HEK293 (cell line): ENCODE data around the gene JAKMIP1.
A peak's percentile ranks its signal among the peaks of the same experiment; 100 is the strongest.

Experiments used
- CTCF ChIA-PET: fragments of 350-600 bp; formaldehyde crosslinking; extraction: SDS; loops from one replicate; lab custom pipeline; 2021; ENCODE audit warnings: antibody characterized with exemption; lab: Yijun Ruan, JAX
- POLR2A ChIA-PET: fragments of 300-600 bp; formaldehyde crosslinking; extraction: SDS; loops from one replicate; lab custom pipeline; 2020; ENCODE audit warnings: antibody characterized with exemption, inconsistent platforms; lab: Yijun Ruan, JAX
- H3K27ac ChIP-seq: fragments of 200-500 bp; sonication (Bioruptor generic); 2 replicates; pipeline ENCODE4 v1.5.1; 2014; ENCODE audit warnings: low read depth, low read length, control low read depth, inconsistent platforms; ENCODE audit errors: extremely low read depth
- H3K36me3 ChIP-seq, 2 experiments: fragments of 200-500 bp in 1 of 2; sonication (Bioruptor generic) in 1 of 2; 1 replicate in 1 of 2; 2 replicates in 1 of 2; pipeline ENCODE4 v1.5.1; 2014 to 2017; ENCODE audit warnings: inconsistent platforms in 2 of 2, low read length in 2 of 2; ENCODE audit not compliant: control insufficient read depth in 2 of 2, insufficient read depth in 1 of 2
- H3K4me1 ChIP-seq: fragments of 200-500 bp; sonication (Bioruptor generic); 2 replicates; pipeline ENCODE4 v1.5.1; 2014; ENCODE audit warnings: mild to moderate bottlenecking, low read length, inconsistent platforms; ENCODE audit not compliant: control insufficient read depth, insufficient read depth
- H3K4me3 ChIP-seq: 2 replicates; pipeline ENCODE4 v1.5.1; 2011; ENCODE audit warnings: low read depth, mild to moderate bottlenecking, control low read depth, low read length, moderate library complexity
- H3K9me3 ChIP-seq: fragments of 200-500 bp; sonication (Bioruptor generic); 2 replicates; pipeline ENCODE4 v1.5.1; 2014; ENCODE audit warnings: low read depth, low read length, inconsistent platforms; ENCODE audit not compliant: control insufficient read depth, insufficient read depth
- KLF1 ChIP-seq: fragments of 450-650 bp; formaldehyde crosslinking; IDR thresholded peaks from 2 replicates; pipeline ENCODE4 v1.5.1; 2016; ENCODE audit warnings: missing biosample characterization, missing genetic modification characterization
- OVOL3 ChIP-seq: fragments of 450-650 bp; formaldehyde crosslinking; IDR thresholded peaks from 2 replicates; pipeline ENCODE4 v1.5.1; 2016; ENCODE audit warnings: missing biosample characterization, missing genetic modification characterization
- REPIN1 ChIP-seq: fragments of 450-650 bp; formaldehyde crosslinking; IDR thresholded peaks from 2 replicates; pipeline ENCODE4 v1.5.1; 2017; ENCODE audit warnings: missing biosample characterization, missing genetic modification characterization, low read depth
- ZBTB20 ChIP-seq: fragments of 450-650 bp; formaldehyde crosslinking; IDR thresholded peaks from 2 replicates; pipeline ENCODE4 v1.5.1; 2016; ENCODE audit warnings: missing biosample characterization, missing genetic modification characterization
- ZBTB26 ChIP-seq: fragments of 450-650 bp; formaldehyde crosslinking; optimal IDR thresholded peaks from 2 replicates; pipeline ENCODE3; 2016; ENCODE audit warnings: missing biosample characterization, mild to moderate bottlenecking, missing genetic modification characterization
- ZEB2 ChIP-seq: fragments of 450-650 bp; formaldehyde crosslinking; IDR thresholded peaks from 2 replicates; pipeline ENCODE4 v1.5.1; 2016; ENCODE audit warnings: missing biosample characterization, missing genetic modification characterization
- ZIC2 ChIP-seq: fragments of 450-650 bp; formaldehyde crosslinking; IDR thresholded peaks from 2 replicates; pipeline ENCODE4 v1.5.1; 2016; ENCODE audit warnings: missing biosample characterization, missing genetic modification characterization
- ZNF10 ChIP-seq: fragments of 450-650 bp; formaldehyde crosslinking; IDR thresholded peaks from 2 replicates; pipeline ENCODE4 v1.5.1; 2017; ENCODE audit warnings: missing biosample characterization, missing genetic modification characterization
- ZNF112 ChIP-seq: fragments of 450-650 bp; formaldehyde crosslinking; IDR thresholded peaks from 2 replicates; pipeline ENCODE4 v1.5.0; 2017; ENCODE audit warnings: missing biosample characterization, missing genetic modification characterization
- ZNF157 ChIP-seq: fragments of 450-650 bp; formaldehyde crosslinking; IDR thresholded peaks from 2 replicates; pipeline ENCODE4 v1.5.1; 2016; ENCODE audit warnings: missing biosample characterization, missing genetic modification characterization
- ZNF18 ChIP-seq: fragments of 450-650 bp; formaldehyde crosslinking; IDR thresholded peaks from 2 replicates; pipeline ENCODE4 v1.5.1; 2016; ENCODE audit warnings: missing biosample characterization, missing genetic modification characterization
- ZNF2 ChIP-seq: fragments of 450-650 bp; formaldehyde crosslinking; IDR thresholded peaks from 2 replicates; pipeline ENCODE4 v1.5.1; 2016; ENCODE audit warnings: missing biosample characterization, missing genetic modification characterization
- ZNF26 ChIP-seq: fragments of 450-650 bp; formaldehyde crosslinking; IDR thresholded peaks from 2 replicates; pipeline ENCODE4 v1.5.1; 2016; ENCODE audit warnings: missing biosample characterization, missing genetic modification characterization
- ZNF292 ChIP-seq: fragments of 450-650 bp; formaldehyde crosslinking; IDR thresholded peaks from 2 replicates; pipeline ENCODE4 v1.5.1; 2016; ENCODE audit warnings: low read depth, missing biosample characterization, missing genetic modification characterization, borderline replicate concordance
- ZNF423 ChIP-seq: fragments of 450-650 bp; formaldehyde crosslinking; IDR thresholded peaks from 2 replicates; pipeline ENCODE4 v1.5.1; 2016; ENCODE audit warnings: missing biosample characterization, missing genetic modification characterization
- ZNF560 ChIP-seq: fragments of 450-650 bp; formaldehyde crosslinking; IDR thresholded peaks from 2 replicates; pipeline ENCODE4 v1.5.1; 2017; ENCODE audit warnings: missing biosample characterization, missing genetic modification characterization, borderline replicate concordance
- ZNF600 ChIP-seq: fragments of 450-650 bp; formaldehyde crosslinking; IDR thresholded peaks from 2 replicates; pipeline ENCODE4 v1.5.1; 2016; ENCODE audit warnings: missing biosample characterization, missing genetic modification characterization
- ZNF664 ChIP-seq: fragments of 450-650 bp; formaldehyde crosslinking; IDR thresholded peaks from 2 replicates; pipeline ENCODE4 v1.5.1; 2016; ENCODE audit warnings: missing biosample characterization, missing genetic modification characterization
- ZNF670 ChIP-seq: fragments of 450-650 bp; formaldehyde crosslinking; IDR thresholded peaks from 2 replicates; pipeline ENCODE4 v1.5.1; 2016; ENCODE audit warnings: missing biosample characterization, missing genetic modification characterization, low read depth
- ZNF76 ChIP-seq: fragments of 450-650 bp; formaldehyde crosslinking; IDR thresholded peaks from 2 replicates; pipeline ENCODE4; 2016; ENCODE audit warnings: low read depth, missing biosample characterization, missing genetic modification characterization, borderline replicate concordance
- ZSCAN16 ChIP-seq: fragments of 450-650 bp; formaldehyde crosslinking; IDR thresholded peaks from 2 replicates; pipeline ENCODE4 v1.5.1; 2016; ENCODE audit warnings: missing biosample characterization, missing genetic modification characterization

Gene JAKMIP1

GRCh38 chr4:6021831-6022606 lies 178.3 kb downstream of the JAKMIP1 start:
- CTCF ChIA-PET: interaction anchor here (4.8 kb wide), 1 partner anchor 23 kb away, joined by 42 read pairs; no protein-coding TSS in a partner anchor
- TF ChIP-seq ZNF664 (tag by site-specific recombination): no peak
- TF ChIP-seq ZNF26: no peak
- TF ChIP-seq ZBTB20: no peak
- TF ChIP-seq REPIN1 (tag by site-specific recombination): no peak
- no peak for TF ChIP-seq ZEB2 (tag by site-specific recombination)
- TF ChIP-seq ZSCAN16 (tag by site-specific recombination): no peak
- no peak for TF ChIP-seq ZNF112
- no peak for TF ChIP-seq ZNF2 (tag by site-specific recombination)
- no peak for TF ChIP-seq KLF1 (tag by site-specific recombination)
- TF ChIP-seq OVOL3: no peak
- TF ChIP-seq ZBTB26 (tag by site-specific recombination): no peak
- TF ChIP-seq ZNF600 (tag by site-specific recombination): no peak
- no peak for TF ChIP-seq ZNF560 (tag by site-specific recombination)
- TF ChIP-seq ZNF18: no peak
- TF ChIP-seq ZNF76: no peak
- no peak for TF ChIP-seq ZNF670 (tag by site-specific recombination)
- no peak for TF ChIP-seq ZNF292 (tag by site-specific recombination)
- TF ChIP-seq, all 188 proteins: peak for 0
- Histone ChIP-seq H3K36me3 (no peaks in the 10 kb centered on the region), H3K27ac (no peak overlapping the region), H3K4me1 (no peaks in the 10 kb centered on the region), H3K4me3 (no peak overlapping the region), H3K9me3 (no peaks in the 10 kb centered on the region)
- POLR2A ChIA-PET: no interaction called here

- POLR2A ChIA-PET: no interaction called here
- Histone ChIP-seq H3K27ac (no peak overlapping the region), H3K9me3 (no peaks in the 10 kb centered on the region), H3K4me3 (no peak overlapping the region), H3K4me1 (no peaks in the 10 kb centered on the region), H3K36me3 (no peaks in the 10 kb centered on the region)
- TF ChIP-seq ZIC2 (tag by site-specific recombination) (peak; percentile 49), ZNF10 (tag by site-specific recombination) (no peak), ZNF423 (tag by site-specific recombination) (no peak), ZNF157 (no peak)
- CTCF ChIA-PET: interaction anchor here (0.6 to 4.8 kb wide), 11 partner anchors 9 to 1631 kb away, joined by 3 to 42 read pairs (median 3); no protein-coding TSS in a partner anchor
Measured at GRCh38 chr4:6020613-6021012, 179.7 kb downstream of the JAKMIP1 start.
